HG03575 (cell line): Measurements from ENCODE around the gene KLF7.

Experiments
- ATAC-seq: cut with Tn5 transposase; IDR thresholded peaks from one replicate; pipeline ENCODE4 v1.9.1; 2021; ENCODE audit not compliant: unreplicated experiment, insufficient number of reproducible peaks, low FRiP score; ENCODE audit errors: extremely low read depth

Gene KLF7

GRCh38 chr2:207153266-207153975 lies 12.3 kb downstream of the KLF7 start:
- ATAC-seq, result no peak

GRCh38 chr2:207151048-207151447 lies 14.7 kb downstream of the KLF7 start:
- ATAC-seq, result no peak

GRCh38 chr2:207150284-207150683 lies 15.5 kb downstream of the KLF7 start:
- ATAC-seq, result no peak

DNA sequence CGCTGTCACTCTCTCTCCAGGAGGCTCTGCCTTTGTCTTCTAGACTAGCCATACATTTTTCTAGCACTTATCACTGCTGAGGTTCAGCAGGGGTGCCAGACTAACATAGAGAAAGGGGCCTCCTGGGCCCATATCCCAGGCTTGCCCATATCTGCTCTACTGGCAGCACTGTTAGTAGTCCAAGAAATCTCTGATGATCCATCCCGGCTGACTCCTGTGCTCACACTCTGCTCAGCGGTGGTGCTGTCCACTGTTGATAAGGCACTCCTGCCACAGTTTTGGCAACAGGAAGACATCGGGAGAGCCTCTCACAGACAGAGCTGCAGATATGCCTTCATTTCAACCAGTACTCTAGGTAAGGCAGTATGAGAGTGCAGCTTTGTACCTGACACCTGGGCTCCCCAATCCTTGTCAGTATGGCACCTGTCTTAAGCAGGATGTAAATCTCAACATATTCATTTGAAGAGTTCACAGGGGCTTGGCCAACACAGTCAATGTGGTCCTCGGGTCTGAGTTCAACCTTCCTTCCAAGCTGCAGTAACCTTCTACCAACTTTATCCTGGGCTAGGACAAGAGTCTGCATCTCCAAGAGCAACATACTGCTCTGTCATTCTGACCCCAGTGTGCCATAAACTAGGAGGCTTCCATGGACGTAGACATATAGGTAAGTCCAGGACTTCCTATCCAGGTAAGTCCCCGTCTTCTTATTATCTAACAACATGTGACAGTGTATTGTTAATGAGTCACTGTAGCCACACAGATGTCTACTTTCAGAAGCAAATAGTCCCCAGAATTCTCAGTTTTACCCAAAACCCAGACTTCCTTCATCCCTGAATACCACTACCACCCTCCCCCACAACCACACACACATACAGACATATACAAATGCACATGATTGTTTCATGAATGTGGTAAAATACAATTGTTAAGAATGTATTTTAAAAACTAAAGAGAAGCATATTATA lies 16.2 kb downstream of the KLF7 start:
- peak; percentile 75 for ATAC-seq

GRCh38 chr2:207148020-207148419 lies 17.7 kb downstream of the KLF7 start:
- ATAC-seq, result no peak

GRCh38 chr2:207144173-207144785 lies 21.5 kb downstream of the KLF7 start:
- ATAC-seq, result no peak

DNA sequence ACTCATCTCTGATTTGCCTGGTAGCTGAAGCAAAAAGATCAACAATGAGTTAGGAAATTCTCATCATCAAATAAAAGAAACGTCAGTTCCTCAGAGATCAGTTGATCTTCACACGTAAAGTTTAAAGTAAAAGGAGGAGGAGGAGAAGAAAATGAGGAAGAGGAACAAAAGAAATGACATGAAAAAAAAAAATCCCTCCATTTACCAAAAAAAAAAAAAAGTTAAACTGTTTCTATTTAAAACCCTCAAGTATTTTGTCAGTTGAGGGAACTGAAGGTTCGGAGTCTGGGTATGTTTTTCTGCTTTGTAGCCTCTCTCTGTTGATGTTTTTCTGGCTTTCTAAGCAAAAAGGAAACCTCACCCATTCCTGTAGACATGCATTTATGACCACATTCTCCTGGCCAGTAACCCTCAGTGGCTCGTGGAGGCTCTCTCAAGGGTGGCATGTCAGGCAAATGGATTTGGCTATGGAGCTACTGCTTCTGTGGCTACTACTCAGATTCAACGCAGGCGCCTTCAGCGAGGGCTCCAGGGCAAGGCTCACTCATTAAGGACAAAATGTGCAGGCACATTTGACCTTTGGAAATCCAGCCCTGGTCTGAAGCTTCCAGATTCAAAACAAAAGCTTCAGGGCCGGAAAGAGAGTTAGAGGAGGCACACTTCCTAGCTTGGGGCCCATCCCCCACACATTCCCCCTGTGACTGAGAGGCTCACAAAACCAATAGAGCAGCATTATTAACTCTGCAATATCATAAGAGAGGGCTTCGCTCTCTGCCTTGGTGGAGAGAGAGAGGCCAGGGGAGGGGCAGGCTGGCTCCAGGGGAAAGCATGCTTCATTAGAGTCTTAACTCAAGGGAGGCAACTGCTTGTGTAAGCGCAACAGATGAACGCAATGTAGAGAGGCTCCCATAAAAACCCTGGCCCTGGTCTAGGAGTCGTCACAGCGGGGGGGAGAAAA lies 22.3 kb downstream of the KLF7 start:
- ATAC-seq, result no peak

DNA sequence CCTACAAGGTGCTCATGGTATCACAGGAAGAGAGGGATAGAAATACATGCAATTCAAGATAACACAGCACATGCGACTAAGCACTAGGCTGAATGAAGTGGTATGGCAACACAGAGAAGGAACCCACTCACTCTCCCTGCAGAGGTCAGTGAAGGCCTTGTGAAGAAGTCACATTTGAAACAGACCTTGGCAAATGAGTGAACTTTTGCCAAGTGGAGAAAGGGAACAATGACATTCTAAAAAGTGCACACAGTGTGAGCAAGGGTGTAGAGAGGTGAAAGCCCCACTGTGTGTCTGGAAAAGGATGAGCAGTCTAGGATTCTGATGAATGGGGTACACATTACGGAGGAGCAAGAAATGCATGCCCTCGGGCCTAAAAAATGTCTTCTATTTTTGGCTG lies 23.3 kb downstream of the KLF7 start:
- ATAC-seq, result no peak

- ATAC-seq, result no peak
Observed at GRCh38 chr2:207141386-207141785, 24.4 kb downstream of the KLF7 start.

GRCh38 chr2:207140265-207140664 lies 25.5 kb downstream of the KLF7 start:
- ATAC-seq, result no peak

DNA sequence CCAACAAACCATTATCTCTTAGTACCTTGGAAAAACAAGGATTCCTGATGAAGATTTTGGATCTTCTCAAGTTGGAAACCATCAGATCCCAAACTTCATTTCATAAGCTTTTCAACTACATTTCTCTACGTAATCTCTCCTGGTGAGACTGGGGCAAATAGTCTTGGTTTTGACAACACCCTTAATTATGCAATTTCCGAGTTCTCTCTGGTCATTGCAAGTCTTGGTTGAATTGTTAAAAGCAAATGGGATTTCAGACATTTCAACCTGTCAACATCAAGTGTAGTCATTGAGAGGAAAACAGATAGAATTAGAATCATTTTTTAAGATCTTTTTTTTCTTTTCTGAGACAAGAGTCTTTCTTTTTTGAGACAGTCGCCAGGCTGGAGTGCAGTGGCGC lies 26.2 kb downstream of the KLF7 start:
- no peak for ATAC-seq

DNA sequence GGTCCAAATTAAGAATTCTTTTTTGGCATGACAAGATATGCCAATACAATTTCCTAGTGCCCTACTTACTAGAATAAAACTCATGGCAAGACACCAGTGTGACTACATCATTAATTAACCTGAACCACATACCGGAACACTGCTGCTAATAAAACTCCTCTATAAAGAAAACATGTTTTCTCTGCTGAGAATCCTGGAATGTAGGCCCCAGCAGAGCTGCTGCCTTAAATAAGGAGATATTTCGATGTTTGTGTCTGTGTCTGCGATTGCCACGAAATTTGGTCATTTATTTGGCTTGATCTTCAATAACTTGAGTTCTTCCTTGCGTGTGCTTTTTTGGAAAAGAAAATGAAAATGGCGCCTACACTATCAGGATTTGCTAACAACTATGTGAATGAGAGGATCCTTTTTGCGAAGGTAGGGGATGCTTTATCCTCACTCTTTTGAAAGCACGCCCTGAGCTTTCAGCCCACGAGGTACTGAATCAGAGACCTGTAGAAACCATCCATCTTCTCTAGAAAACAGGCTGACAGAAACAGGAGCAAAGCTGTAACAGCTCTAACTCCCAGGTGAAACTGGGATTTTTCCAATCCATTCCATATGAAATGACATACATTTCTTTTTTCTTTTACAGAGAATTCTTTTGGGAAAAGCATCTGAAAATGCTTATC lies 27.0 kb downstream of the KLF7 start:
- ATAC-seq, result no peak

DNA sequence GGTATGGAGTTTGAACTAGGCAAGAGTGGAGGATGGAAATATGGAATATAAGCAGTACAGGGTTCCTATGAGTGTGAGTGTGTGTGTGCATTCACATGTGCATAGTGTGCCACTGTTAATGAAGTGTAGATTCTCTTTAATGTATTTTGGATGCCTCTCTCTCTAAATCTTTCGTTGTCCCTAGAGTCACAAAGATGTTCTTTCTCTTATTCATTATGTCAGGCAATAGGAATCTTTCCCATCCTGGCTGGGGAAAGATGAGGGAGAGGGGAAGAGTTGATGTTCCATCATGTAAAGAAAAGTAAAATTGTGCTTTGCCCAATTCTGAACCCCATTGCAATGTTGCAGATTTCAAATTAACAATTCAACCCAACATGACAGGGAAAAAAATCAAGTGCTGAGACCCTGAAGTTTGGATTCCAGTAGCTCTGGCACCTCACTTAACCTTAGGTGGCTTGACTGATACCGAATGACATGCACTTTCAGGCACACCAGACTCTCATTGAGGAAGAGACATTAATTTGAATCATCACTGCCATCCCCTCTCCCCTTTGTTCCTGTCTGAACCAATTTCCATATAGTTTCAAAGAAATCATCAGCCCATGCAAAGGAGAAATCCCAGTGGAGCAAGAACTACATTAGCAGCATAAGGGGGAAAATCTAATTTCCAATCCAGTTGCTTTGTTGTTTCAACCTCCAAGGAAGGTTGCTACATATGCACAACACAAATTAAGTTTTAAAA lies 28.0 kb downstream of the KLF7 start:
- no peak for ATAC-seq

GRCh38 chr2:207136874-207137273 lies 28.9 kb downstream of the KLF7 start:
- no peak for ATAC-seq

GRCh38 chr2:207135801-207136457 lies 29.8 kb downstream of the KLF7 start:
- no peak for ATAC-seq

DNA sequence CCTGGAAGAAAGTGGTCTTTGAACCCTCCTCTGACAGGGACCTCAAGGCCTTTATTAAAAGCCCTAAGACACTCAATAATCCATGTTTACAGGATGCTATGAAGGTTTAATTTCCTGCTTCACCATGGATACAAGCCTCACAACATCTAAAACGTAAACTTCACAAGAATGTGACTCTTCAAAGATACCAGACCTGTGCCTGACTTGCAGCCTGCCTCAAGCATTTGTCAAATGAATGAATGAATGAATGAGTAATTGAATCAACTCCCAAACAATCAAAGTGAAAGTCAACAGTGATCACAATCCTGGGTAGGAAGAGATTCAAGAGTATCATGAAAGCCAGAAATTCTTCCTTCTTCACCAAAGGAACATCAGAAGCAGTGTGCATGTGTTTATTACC lies 30.4 kb downstream of the KLF7 start:
- ATAC-seq, result no peak

- no peak for ATAC-seq
Observed at GRCh38 chr2:207133820-207134519, 31.8 kb downstream of the KLF7 start.
